HEK293T (cell line): ENCODE results near the gene SPATA13.

Experiments used
- CTCF ChIA-PET: fragments of 350-600 bp; formaldehyde crosslinking; extraction: SDS; loops from one replicate; lab custom pipeline; 2021; ENCODE audit warnings: antibody characterized with exemption, inconsistent platforms; lab: Yijun Ruan, JAX
- POLR2A ChIA-PET: fragments of 350-600 bp; formaldehyde crosslinking; extraction: SDS; loops from one replicate; lab custom pipeline; 2020; ENCODE audit warnings: antibody characterized with exemption, inconsistent platforms; lab: Yijun Ruan, JAX
- DNase-seq: peaks from one replicate; pipeline ENCODE4 v3.0.0; 2012; ENCODE audit warnings: mixed read lengths; ENCODE audit errors: extremely low spot score
- ARNT ChIP-seq: fragments of 450-650 bp; IDR thresholded peaks from 2 replicates; pipeline ENCODE4 v1.6.1; 2017; ENCODE audit warnings: mild to moderate bottlenecking
- BHLHE40 ChIP-seq: fragments of 450-650 bp; IDR thresholded peaks from 2 replicates; pipeline ENCODE4 v1.6.1; 2016; ENCODE audit warnings: mild to moderate bottlenecking, moderate library complexity, borderline replicate concordance
- CTBP1 ChIP-seq: fragments of 450-650 bp; IDR thresholded peaks from 2 replicates; pipeline ENCODE4 v1.6.1; 2016; ENCODE audit warnings: borderline replicate concordance
- ELF4 ChIP-seq: fragments of 450-650 bp; IDR thresholded peaks from 2 replicates; pipeline ENCODE4 v1.6.1; 2017; ENCODE audit warnings: antibody characterized with exemption
- FOXA1 ChIP-seq: fragments of 450-650 bp; IDR thresholded peaks from 2 replicates; pipeline ENCODE4 v1.6.1; 2016; ENCODE audit warnings: mild to moderate bottlenecking
- FOXK2 ChIP-seq: fragments of 450-650 bp; IDR thresholded peaks from 2 replicates; pipeline ENCODE4 v1.6.1; 2016; ENCODE audit warnings: mild to moderate bottlenecking
- FOXM1 ChIP-seq: fragments of 450-650 bp; IDR thresholded peaks from 2 replicates; pipeline ENCODE4 v1.6.1; 2017; ENCODE audit warnings: mild to moderate bottlenecking, borderline replicate concordance
- HDGF ChIP-seq: fragments of 450-650 bp; IDR thresholded peaks from 2 replicates; pipeline ENCODE4 v1.6.1; 2017; ENCODE audit warnings: antibody characterized with exemption, borderline replicate concordance
- L3MBTL2 ChIP-seq: fragments of 450-650 bp; conservative IDR thresholded peaks from 2 replicates; pipeline ENCODE4 v1.6.1; 2016; ENCODE audit warnings: mild to moderate bottlenecking
- LEF1 ChIP-seq: fragments of 450-650 bp; IDR thresholded peaks from 2 replicates; pipeline ENCODE4 v1.6.1; 2017; ENCODE audit warnings: mild to moderate bottlenecking, borderline replicate concordance
- NFRKB ChIP-seq: fragments of 450-650 bp; IDR thresholded peaks from 2 replicates; pipeline ENCODE4 v1.6.1; 2016; ENCODE audit warnings: mild to moderate bottlenecking, moderate library complexity
- SP1 ChIP-seq: fragments of 450-650 bp; IDR thresholded peaks from 2 replicates; pipeline ENCODE4 v1.6.1; 2017
- SUZ12 ChIP-seq: fragments of 450-650 bp; IDR thresholded peaks from 2 replicates; pipeline ENCODE4 v1.6.1; 2016; ENCODE audit warnings: mild to moderate bottlenecking
- TARDBP ChIP-seq: fragments of 450-650 bp; IDR thresholded peaks from 2 replicates; pipeline ENCODE4 v1.6.1; 2016
- ZNF384 ChIP-seq: fragments of 450-650 bp; IDR thresholded peaks from 2 replicates; pipeline ENCODE4 v1.6.1; 2016
- TF ChIP-seq, protein P1 (sequence below): fragments of 450-650 bp; IDR thresholded peaks from 2 replicates; pipeline ENCODE4 v1.6.1; 2016

Gene SPATA13

DNA sequence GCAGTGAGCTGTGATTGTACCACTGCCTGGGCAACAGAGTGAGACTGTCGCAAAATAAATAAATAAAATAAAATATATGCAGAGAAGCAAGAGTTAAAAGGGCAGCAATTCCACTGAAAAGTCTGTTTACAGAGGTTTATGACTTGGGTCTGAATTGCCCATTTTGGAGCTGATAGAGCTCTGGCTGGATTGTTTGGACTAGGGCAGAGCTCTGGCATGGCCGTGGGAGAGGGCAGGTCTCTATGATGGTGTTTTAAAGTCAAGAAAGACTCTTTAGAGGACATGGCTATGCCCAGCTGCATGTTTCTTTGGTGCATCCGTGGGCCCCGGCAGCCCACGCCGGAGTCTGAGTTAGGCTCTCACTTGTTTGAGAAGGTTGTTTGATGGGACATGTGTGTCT, 84.3 kb downstream of the SPATA13 start:
- ChIA-PET CTCF (no interaction called here), POLR2A (no interaction called here)
- TF ChIP-seq NFRKB (no peak), SP1 (no peak), HDGF (no peak), L3MBTL2 (no peak), FOXM1 (no peak), CTBP1 (no peak), ZNF384 (no peak), LEF1 (no peak), ARNT (no peak), BHLHE40 (no peak), TARDBP (no peak), SUZ12 (no peak), ELF4 (no peak), FOXK2 (no peak)
- TF ChIP-seq, protein P1, sequence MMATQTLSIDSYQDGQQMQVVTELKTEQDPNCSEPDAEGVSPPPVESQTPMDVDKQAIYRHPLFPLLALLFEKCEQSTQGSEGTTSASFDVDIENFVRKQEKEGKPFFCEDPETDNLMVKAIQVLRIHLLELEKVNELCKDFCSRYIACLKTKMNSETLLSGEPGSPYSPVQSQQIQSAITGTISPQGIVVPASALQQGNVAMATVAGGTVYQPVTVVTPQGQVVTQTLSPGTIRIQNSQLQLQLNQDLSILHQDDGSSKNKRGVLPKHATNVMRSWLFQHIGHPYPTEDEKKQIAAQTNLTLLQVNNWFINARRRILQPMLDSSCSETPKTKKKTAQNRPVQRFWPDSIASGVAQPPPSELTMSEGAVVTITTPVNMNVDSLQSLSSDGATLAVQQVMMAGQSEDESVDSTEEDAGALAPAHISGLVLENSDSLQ, result no peak
- DNase-seq, result no peak

DNA sequence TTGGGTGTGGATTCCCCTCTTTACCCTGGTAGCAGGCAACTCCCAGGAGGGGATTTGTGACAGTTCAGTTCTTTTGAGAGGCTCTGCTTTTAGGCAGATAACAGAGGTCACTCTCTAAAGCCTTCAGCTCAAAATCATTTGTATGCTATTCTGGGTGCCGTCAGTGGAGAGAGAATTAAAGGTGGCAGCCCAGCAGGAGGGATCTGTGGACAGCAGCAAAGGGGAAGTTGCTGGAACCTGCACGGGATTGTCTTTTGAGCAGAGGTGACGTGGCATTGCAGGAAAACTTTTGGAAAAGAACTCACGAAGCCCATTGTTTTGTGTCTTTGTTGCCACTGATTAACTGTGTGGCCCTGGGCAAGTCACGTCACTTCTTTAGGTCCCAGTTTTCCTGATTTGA, 86.5 kb downstream of the SPATA13 start:
- CTCF ChIA-PET, result no interaction called here

GRCh38 chr13:24249624-24250023, 89.1 kb downstream of the SPATA13 start:
- DNase-seq, result no peak
- CTCF ChIA-PET, result no interaction called here
- POLR2A ChIA-PET, result no interaction called here
- TF ChIP-seq SP1 (no peak), HDGF (no peak), SUZ12 (no peak), ARNT (no peak), NFRKB (no peak), ELF4 (no peak), LEF1 (no peak), FOXM1 (no peak), ZNF384 (no peak), L3MBTL2 (no peak), CTBP1 (no peak), FOXK2 (no peak)
- TF ChIP-seq, protein P1, result no peak

More for the DNA sequence above, 86.5 kb downstream of the SPATA13 start:
- POLR2A ChIA-PET, result no interaction called here
- no peak for DNase-seq
- TF ChIP-seq SP1, result no peak
- no peak for TF ChIP-seq CTBP1
- no peak for TF ChIP-seq LEF1
- TF ChIP-seq FOXK2, result no peak
- no peak for TF ChIP-seq ELF4
- no peak for TF ChIP-seq NFRKB
- no peak for TF ChIP-seq HDGF
- TF ChIP-seq ZNF384, result no peak
- TF ChIP-seq TARDBP, result no peak
- no peak for TF ChIP-seq FOXM1
- no peak for TF ChIP-seq SUZ12
- no peak for TF ChIP-seq FOXA1

- POLR2A ChIA-PET, result no interaction called here
- no peak for DNase-seq
- TF ChIP-seq BHLHE40 (no peak), LEF1 (no peak), ZNF384 (no peak), CTBP1 (no peak), ARNT (no peak), FOXA1 (no peak), FOXK2 (no peak), FOXM1 (no peak), TARDBP (no peak), L3MBTL2 (no peak), NFRKB (no peak), SUZ12 (no peak)
- TF ChIP-seq, protein P1, result no peak
- CTCF ChIA-PET, result no interaction called here
Observed at GRCh38 chr13:24250376-24251057, 90.0 kb downstream of the SPATA13 start.

GRCh38 chr13:24251525-24251924, 91.0 kb downstream of the SPATA13 start:
- no peak for DNase-seq
- ChIA-PET POLR2A (no interaction called here), CTCF (no interaction called here)
- TF ChIP-seq ELF4, result no peak
- TF ChIP-seq, protein P1, result no peak
- TF ChIP-seq L3MBTL2, result no peak
- TF ChIP-seq LEF1, result no peak
- TF ChIP-seq FOXM1, result no peak

- no peak for DNase-seq
- CTCF ChIA-PET, result no interaction called here
- POLR2A ChIA-PET, result no interaction called here
- TF ChIP-seq FOXA1 (no peak), L3MBTL2 (no peak), LEF1 (no peak), ARNT (no peak), TARDBP (no peak), SUZ12 (no peak), FOXK2 (no peak), HDGF (no peak), BHLHE40 (no peak), ZNF384 (no peak), CTBP1 (no peak), NFRKB (no peak), SP1 (no peak), ELF4 (no peak), FOXM1 (no peak)
- TF ChIP-seq, protein P1, result no peak
Observed at GRCh38 chr13:24252136-24252535, 91.6 kb downstream of the SPATA13 start.
